Measurements from ENCODE around the gene SPON1.

The SPON1 gene

DNA sequence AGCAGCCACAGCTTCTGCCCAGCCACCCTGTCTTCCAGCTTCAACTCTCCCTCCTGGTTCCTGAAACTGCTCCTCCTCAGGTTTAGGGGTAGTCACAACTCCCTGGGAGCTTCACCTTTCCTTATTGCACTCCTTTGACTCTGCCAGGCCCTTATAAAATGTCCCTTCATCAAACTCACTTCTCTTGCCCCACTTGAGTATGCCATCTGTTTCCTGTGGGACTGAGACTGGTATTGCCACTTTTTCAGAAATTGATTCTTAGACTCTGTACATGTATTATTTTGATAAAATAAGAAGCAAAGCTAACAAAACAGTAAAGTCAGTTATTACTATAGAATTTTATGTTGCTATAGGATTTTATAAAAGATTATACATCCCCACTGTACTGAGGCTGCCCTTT lies 134.1 kb downstream of the SPON1 start:
- Histone ChIP-seq H3K36me3 (ENCODE audit: control insufficient read depth, insufficient read depth, low read length) (no peaks in the 10 kb centered on the region), H3K9ac (ENCODE audit: low read depth, low read length) (no peak overlapping the region), H3K27me3 (ENCODE audit: control insufficient read depth, insufficient read depth, low read length) (no peaks in the 10 kb centered on the region), H3K9me3 (ENCODE audit: control insufficient read depth, insufficient read depth, low read length) (no peaks in the 10 kb centered on the region), H3K4me3 (ENCODE audit: low read depth, low read length) (no peak overlapping the region), H3K4me1 (ENCODE audit: control insufficient read depth, insufficient read depth, low read length) (no peaks in the 10 kb centered on the region)

- no peaks in the 10 kb centered on the region for H3K27me3 ChIP-seq (ENCODE audit: control insufficient read depth, insufficient read depth, low read length)
- H3K36me3 ChIP-seq (ENCODE audit: control insufficient read depth, insufficient read depth, low read length) = no peaks in the 10 kb centered on the region
- H3K9ac ChIP-seq (ENCODE audit: low read depth, low read length) = no peak overlapping the region
- H3K4me3 ChIP-seq (ENCODE audit: low read depth, low read length) = no peak overlapping the region
- no peaks in the 10 kb centered on the region for H3K4me1 ChIP-seq (ENCODE audit: control insufficient read depth, insufficient read depth, low read length)
- H3K9me3 ChIP-seq (ENCODE audit: control insufficient read depth, insufficient read depth, low read length) = no peaks in the 10 kb centered on the region
Measured at GRCh38 chr11:14101388-14101787, 138.9 kb downstream of the SPON1 start.

GRCh38 chr11:14102766-14103165 lies 140.2 kb downstream of the SPON1 start:
- Histone ChIP-seq H3K9ac (ENCODE audit: low read depth, low read length) (no peak overlapping the region), H3K27me3 (ENCODE audit: control insufficient read depth, insufficient read depth, low read length) (no peaks in the 10 kb centered on the region), H3K4me1 (ENCODE audit: control insufficient read depth, insufficient read depth, low read length) (no peaks in the 10 kb centered on the region), H3K4me3 (ENCODE audit: low read depth, low read length) (no peak overlapping the region), H3K36me3 (ENCODE audit: control insufficient read depth, insufficient read depth, low read length) (no peaks in the 10 kb centered on the region), H3K9me3 (ENCODE audit: control insufficient read depth, insufficient read depth, low read length) (no peaks in the 10 kb centered on the region)

DNA sequence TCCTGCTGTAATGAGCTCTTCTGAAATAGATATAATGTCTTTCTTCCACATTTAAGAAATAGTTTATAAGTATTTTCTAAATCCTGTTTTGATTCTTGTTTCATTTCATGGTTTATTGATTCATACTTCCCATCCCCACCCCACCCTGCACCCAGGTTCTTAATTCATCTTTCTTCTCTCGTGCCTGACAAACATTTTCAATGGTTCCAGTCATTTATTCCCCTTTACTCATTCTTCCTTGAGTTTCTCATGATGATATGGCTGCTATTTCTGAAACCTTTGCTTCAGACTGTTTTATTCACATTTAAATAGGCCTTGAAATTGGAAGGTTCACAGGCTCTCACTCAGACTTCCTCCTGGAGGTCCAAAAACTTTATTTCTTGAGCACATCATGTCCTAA lies 142.9 kb downstream of the SPON1 start:
- H3K9ac ChIP-seq (ENCODE audit: low read depth, low read length) = no peak overlapping the region

DNA sequence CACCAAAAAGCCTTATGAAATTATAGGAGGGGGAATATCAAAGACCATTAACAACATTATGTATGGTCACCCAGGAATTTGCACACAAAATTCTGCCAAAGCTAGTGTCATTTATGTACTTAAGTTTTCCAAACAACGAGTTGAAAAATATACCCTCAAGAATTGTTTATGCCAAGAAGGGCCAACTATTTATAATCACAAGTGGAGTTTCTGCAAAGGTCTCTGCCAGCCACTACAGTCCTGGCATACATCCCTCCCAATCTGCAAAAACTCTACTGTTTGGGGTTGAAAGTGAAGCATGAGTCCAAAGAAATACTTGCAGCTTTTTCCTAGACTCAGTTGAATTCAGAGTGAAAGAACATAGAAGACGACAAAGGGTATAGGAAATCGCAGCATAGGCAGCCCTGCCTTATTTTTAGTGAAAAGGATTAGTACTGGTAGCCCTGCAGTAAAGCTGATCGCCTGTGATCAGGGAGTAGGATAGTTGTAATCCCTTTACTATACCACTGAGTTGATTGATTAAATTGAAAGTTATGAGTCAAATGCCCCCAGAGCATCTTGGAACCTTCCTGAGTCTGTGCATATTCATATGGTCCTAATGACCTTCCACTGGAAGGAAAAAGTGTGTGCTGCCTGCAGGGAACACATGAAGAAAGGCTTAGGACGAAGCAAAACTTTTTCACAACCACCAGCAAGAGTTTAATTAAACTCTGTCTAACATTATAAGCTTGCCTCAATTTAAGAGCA lies 144.0 kb downstream of the SPON1 start:
- Histone ChIP-seq H3K9ac (ENCODE audit: low read depth, low read length) (peak overlapping the region; percentile 27), H3K36me3 (ENCODE audit: control insufficient read depth, insufficient read depth, low read length) (no peaks in the 10 kb centered on the region), H3K27me3 (ENCODE audit: control insufficient read depth, insufficient read depth, low read length) (no peaks in the 10 kb centered on the region), H3K4me3 (ENCODE audit: low read depth, low read length) (no peak overlapping the region), H3K9me3 (ENCODE audit: control insufficient read depth, insufficient read depth, low read length) (no peaks in the 10 kb centered on the region), H3K4me1 (ENCODE audit: control insufficient read depth, insufficient read depth, low read length) (no peaks in the 10 kb centered on the region)

More for the DNA sequence above, 142.9 kb downstream of the SPON1 start:
- H3K4me1 ChIP-seq (ENCODE audit: control insufficient read depth, insufficient read depth, low read length) = no peaks in the 10 kb centered on the region
- H3K4me3 ChIP-seq (ENCODE audit: low read depth, low read length) = no peak overlapping the region
- H3K27me3 ChIP-seq (ENCODE audit: control insufficient read depth, insufficient read depth, low read length) = no peaks in the 10 kb centered on the region
- H3K9me3 ChIP-seq (ENCODE audit: control insufficient read depth, insufficient read depth, low read length) = no peaks in the 10 kb centered on the region
- H3K36me3 ChIP-seq (ENCODE audit: control insufficient read depth, insufficient read depth, low read length) = no peaks in the 10 kb centered on the region

- no peaks in the 10 kb centered on the region for H3K36me3 ChIP-seq (ENCODE audit: control insufficient read depth, insufficient read depth, low read length)
- no peaks in the 10 kb centered on the region for H3K4me1 ChIP-seq (ENCODE audit: control insufficient read depth, insufficient read depth, low read length)
- no peak overlapping the region for H3K4me3 ChIP-seq (ENCODE audit: low read depth, low read length)
- no peaks in the 10 kb centered on the region for H3K9me3 ChIP-seq (ENCODE audit: control insufficient read depth, insufficient read depth, low read length)
- no peaks in the 10 kb centered on the region for H3K27me3 ChIP-seq (ENCODE audit: control insufficient read depth, insufficient read depth, low read length)
- peak overlapping the region; percentile 27 for H3K9ac ChIP-seq (ENCODE audit: low read depth, low read length)
Measured at GRCh38 chr11:14107050-14107430, 144.5 kb downstream of the SPON1 start.

DNA sequence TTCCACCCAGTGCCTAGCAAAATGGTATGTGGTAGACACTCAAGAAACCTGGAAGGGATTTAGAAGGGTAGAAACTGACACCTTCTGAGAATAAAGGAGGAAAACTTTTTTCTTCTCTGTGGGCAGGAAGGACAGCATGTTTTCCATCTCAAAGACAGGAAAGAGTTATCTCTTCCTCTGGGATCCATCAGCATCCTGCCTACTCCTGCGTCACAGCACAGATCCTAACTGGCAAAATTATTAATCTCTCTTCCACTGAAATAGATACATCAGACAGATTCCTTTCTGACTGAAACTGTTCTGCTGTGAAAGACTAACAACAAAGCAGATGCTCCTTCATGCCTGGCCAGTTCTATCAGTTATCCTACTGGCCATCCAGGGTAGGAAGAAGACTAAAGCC lies 147.2 kb downstream of the SPON1 start:
- H3K4me3 ChIP-seq (ENCODE audit: low read depth, low read length) = no peak overlapping the region
- no peaks in the 10 kb centered on the region for H3K9me3 ChIP-seq (ENCODE audit: control insufficient read depth, insufficient read depth, low read length)
- no peaks in the 10 kb centered on the region for H3K27me3 ChIP-seq (ENCODE audit: control insufficient read depth, insufficient read depth, low read length)
- no peaks in the 10 kb centered on the region for H3K4me1 ChIP-seq (ENCODE audit: control insufficient read depth, insufficient read depth, low read length)
- no peak overlapping the region for H3K9ac ChIP-seq (ENCODE audit: low read depth, low read length)
- no peaks in the 10 kb centered on the region for H3K36me3 ChIP-seq (ENCODE audit: control insufficient read depth, insufficient read depth, low read length)

DNA sequence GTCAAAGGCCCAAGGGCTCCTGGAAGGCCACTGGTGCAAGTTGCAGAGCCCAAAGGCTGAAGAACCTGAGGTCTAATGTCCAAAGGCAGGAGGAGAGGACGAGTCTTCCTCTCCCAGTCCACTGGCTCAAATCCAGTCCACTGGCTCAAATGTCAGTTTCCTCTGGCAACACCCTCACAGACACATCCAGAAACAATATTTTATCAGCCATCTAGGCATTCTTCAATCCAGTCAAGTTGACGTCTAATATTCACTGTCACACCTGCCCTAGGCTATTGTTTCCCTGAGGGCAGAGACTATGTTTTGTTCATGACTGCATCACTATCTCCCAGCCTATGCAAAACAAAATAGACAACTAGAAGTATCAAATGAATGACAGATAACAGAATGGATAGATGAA lies 148.1 kb downstream of the SPON1 start:
- Histone ChIP-seq H3K9me3 (ENCODE audit: control insufficient read depth, insufficient read depth, low read length) (no peaks in the 10 kb centered on the region), H3K4me3 (ENCODE audit: low read depth, low read length) (no peak overlapping the region), H3K27me3 (ENCODE audit: control insufficient read depth, insufficient read depth, low read length) (no peaks in the 10 kb centered on the region), H3K9ac (ENCODE audit: low read depth, low read length) (no peak overlapping the region), H3K4me1 (ENCODE audit: control insufficient read depth, insufficient read depth, low read length) (no peaks in the 10 kb centered on the region), H3K36me3 (ENCODE audit: control insufficient read depth, insufficient read depth, low read length) (no peaks in the 10 kb centered on the region)

- Histone ChIP-seq H3K9ac (ENCODE audit: low read depth, low read length) (no peak overlapping the region), H3K4me3 (ENCODE audit: low read depth, low read length) (no peak overlapping the region), H3K4me1 (ENCODE audit: control insufficient read depth, insufficient read depth, low read length) (no peaks in the 10 kb centered on the region), H3K27me3 (ENCODE audit: control insufficient read depth, insufficient read depth, low read length) (no peaks in the 10 kb centered on the region), H3K36me3 (ENCODE audit: control insufficient read depth, insufficient read depth, low read length) (no peaks in the 10 kb centered on the region), H3K9me3 (ENCODE audit: control insufficient read depth, insufficient read depth, low read length) (no peaks in the 10 kb centered on the region)
Measured at GRCh38 chr11:14111496-14111895, 149.0 kb downstream of the SPON1 start.

DNA sequence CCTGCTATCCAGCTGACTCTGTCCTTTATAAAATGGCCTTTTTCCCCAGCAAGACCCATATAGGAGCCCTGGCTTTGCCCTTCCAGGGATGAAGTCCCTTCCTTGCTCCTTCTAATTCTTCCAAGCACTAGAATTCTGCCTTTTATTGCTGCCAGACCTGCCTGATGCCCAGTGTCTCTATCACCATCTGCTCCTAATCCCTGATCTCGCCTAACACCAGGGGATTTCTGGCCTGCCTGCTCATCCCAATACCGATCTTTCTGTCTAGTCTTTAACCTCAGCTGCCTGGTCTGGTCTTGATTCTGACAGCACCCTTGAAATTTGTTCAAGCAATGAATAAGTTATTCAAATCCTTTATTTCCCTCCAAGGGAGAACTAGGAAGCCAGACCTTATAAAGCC lies 150.2 kb downstream of the SPON1 start:
- H3K36me3 ChIP-seq (ENCODE audit: control insufficient read depth, insufficient read depth, low read length) = no peaks in the 10 kb centered on the region
- no peaks in the 10 kb centered on the region for H3K4me1 ChIP-seq (ENCODE audit: control insufficient read depth, insufficient read depth, low read length)
- no peak overlapping the region for H3K9ac ChIP-seq (ENCODE audit: low read depth, low read length)
- H3K4me3 ChIP-seq (ENCODE audit: low read depth, low read length) = no peak overlapping the region
- H3K9me3 ChIP-seq (ENCODE audit: control insufficient read depth, insufficient read depth, low read length) = no peaks in the 10 kb centered on the region
- no peaks in the 10 kb centered on the region for H3K27me3 ChIP-seq (ENCODE audit: control insufficient read depth, insufficient read depth, low read length)

- no peak overlapping the region for H3K4me3 ChIP-seq (ENCODE audit: low read depth, low read length)
- no peaks in the 10 kb centered on the region for H3K36me3 ChIP-seq (ENCODE audit: control insufficient read depth, insufficient read depth, low read length)
- H3K9me3 ChIP-seq (ENCODE audit: control insufficient read depth, insufficient read depth, low read length) = no peaks in the 10 kb centered on the region
- H3K9ac ChIP-seq (ENCODE audit: low read depth, low read length) = peak overlapping the region; percentile 16
- H3K27me3 ChIP-seq (ENCODE audit: control insufficient read depth, insufficient read depth, low read length) = no peaks in the 10 kb centered on the region
- H3K4me1 ChIP-seq (ENCODE audit: control insufficient read depth, insufficient read depth, low read length) = no peaks in the 10 kb centered on the region
Measured at GRCh38 chr11:14114269-14114668, 151.7 kb downstream of the SPON1 start.

GRCh38 chr11:14114786-14115185 lies 152.3 kb downstream of the SPON1 start:
- H3K9ac ChIP-seq (ENCODE audit: low read depth, low read length) = peak overlapping the region; percentile 16
- H3K4me3 ChIP-seq (ENCODE audit: low read depth, low read length) = no peak overlapping the region
- H3K9me3 ChIP-seq (ENCODE audit: control insufficient read depth, insufficient read depth, low read length) = no peaks in the 10 kb centered on the region
- H3K27me3 ChIP-seq (ENCODE audit: control insufficient read depth, insufficient read depth, low read length) = no peaks in the 10 kb centered on the region
- no peaks in the 10 kb centered on the region for H3K36me3 ChIP-seq (ENCODE audit: control insufficient read depth, insufficient read depth, low read length)
- no peaks in the 10 kb centered on the region for H3K4me1 ChIP-seq (ENCODE audit: control insufficient read depth, insufficient read depth, low read length)
